HG03039 (cell line): ENCODE results near the gene CD24.
"Not testable (repeated sequence)": the region's sequence is repeated elsewhere in the genome, so short reads cannot be mapped to it uniquely, and the experiment has no call there.

ENCODE experiments used
- ATAC-seq: cut with Tn5 transposase; IDR thresholded peaks from one replicate; pipeline ENCODE4 v1.9.1; 2021; ENCODE audit warnings: mild to moderate bottlenecking, moderate library complexity; ENCODE audit not compliant: unreplicated experiment

The CD24 gene

GRCh38 chr6:106970769-106971168, 3.8 kb downstream of the CD24 start:
- ATAC-seq = not testable (repeated sequence)

GRCh38 chr6:106967936-106968555, 6.5 kb downstream of the CD24 start:
- no peak for ATAC-seq

GRCh38 chr6:106966671-106967640, 7.6 kb downstream of the CD24 start:
- no peak for ATAC-seq

- ATAC-seq = no peak
Measured at GRCh38 chr6:106966229-106966628, 8.3 kb downstream of the CD24 start.

- ATAC-seq = no peak
Measured at GRCh38 chr6:106964954-106965353, 9.6 kb downstream of the CD24 start.

GRCh38 chr6:106964099-106964498, 10.4 kb downstream of the CD24 start:
- ATAC-seq = no peak

GRCh38 chr6:106963544-106963943, 11.0 kb downstream of the CD24 start:
- no peak for ATAC-seq

GRCh38 chr6:106961801-106962200, 12.7 kb downstream of the CD24 start:
- no peak for ATAC-seq

GRCh38 chr6:106961136-106961535, 13.4 kb downstream of the CD24 start:
- ATAC-seq = no peak

GRCh38 chr6:106959985-106960384, 14.5 kb downstream of the CD24 start:
- no peak for ATAC-seq

GRCh38 chr6:106939848-106940247, 34.7 kb downstream of the CD24 start:
- peak; percentile 73 for ATAC-seq

- ATAC-seq = no peak
Measured at GRCh38 chr6:106939208-106939607, 35.3 kb downstream of the CD24 start.

GRCh38 chr6:106927531-106928398, 46.8 kb downstream of the CD24 start:
- no peak for ATAC-seq

GRCh38 chr6:106925948-106926347, 48.6 kb downstream of the CD24 start:
- ATAC-seq = no peak

- no peak for ATAC-seq
Measured at GRCh38 chr6:106924694-106925523, 49.6 kb downstream of the CD24 start.

- ATAC-seq = no peak
Measured at GRCh38 chr6:106922626-106923025, 51.9 kb downstream of the CD24 start.
